ENCODE results near the gene HAPLN1. TPM values are rescaled to one million over a fixed set of nuclear protein-coding genes. Genes with fewer than 3 reads are reported as not detected.

Gene HAPLN1
- total RNA-seq, 2 donors from 2014 or later: 2.0 to 14.1 TPM

- Histone ChIP-seq H3K36me3 (no peaks in the 10 kb centered on the region), H3K27ac (no peak overlapping the region), H3K27me3 (replicated peaks; ENCODE audit: insufficient read depth) (no peaks in the 10 kb centered on the region), H3K4me3 (no peak overlapping the region), H3K9me3 (peaks cover 7% of the 10 kb centered on the region), H3K4me1 (ENCODE audit: control insufficient read depth in 1 of 2, low read depth in 2 of 2) (no peaks in the 10 kb centered on the region)
- TF ChIP-seq CTCF (IDR thresholded peaks at IDR 0.05): no peak
- ATAC-seq (ENCODE audit: insufficient number of reproducible peaks, low FRiP score, low read depth): no peak
- no peak for DNase-seq (ENCODE audit: low spot score)
Observed at GRCh38 chr5:83751201-83751600, 30.5 kb upstream of the HAPLN1 start.

GRCh38 chr5:83750749-83751148 is 30.1 kb upstream of the HAPLN1 start:
- ATAC-seq (ENCODE audit: insufficient number of reproducible peaks, low FRiP score, low read depth): no peak

GRCh38 chr5:83745816-83746215 is 25.2 kb upstream of the HAPLN1 start:
- no peak for TF ChIP-seq CTCF (IDR thresholded peaks at IDR 0.05)
- Histone ChIP-seq H3K27ac (peak overlapping the region in 1 of 2 donors; percentile 52), H3K27me3 (replicated peaks; ENCODE audit: insufficient read depth) (no peaks in the 10 kb centered on the region), H3K36me3 (no peaks in the 10 kb centered on the region), H3K9me3 (peaks cover 7% of the 10 kb centered on the region), H3K4me1 (ENCODE audit: control insufficient read depth in 1 of 2, low read depth in 2 of 2) (peaks cover 3 to 8% of the 10 kb centered on the region in 2 donors), H3K4me3 (no peak overlapping the region)
- no peak for ATAC-seq (ENCODE audit: insufficient number of reproducible peaks, low FRiP score, low read depth)
- DNase-seq (ENCODE audit: low spot score): no peak

More at GRCh38 chr5:83750749-83751148, 30.1 kb upstream of the HAPLN1 start:
- no peak overlapping the region for H3K27ac ChIP-seq
- H3K4me1 ChIP-seq (ENCODE audit: control insufficient read depth in 1 of 2, low read depth in 2 of 2): no peaks in the 10 kb centered on the region
- no peak overlapping the region for H3K4me3 ChIP-seq
- no peak for DNase-seq (ENCODE audit: low spot score)
- peaks cover 7% of the 10 kb centered on the region for H3K9me3 ChIP-seq
- H3K36me3 ChIP-seq: no peaks in the 10 kb centered on the region
- no peaks in the 10 kb centered on the region for H3K27me3 ChIP-seq (replicated peaks; ENCODE audit: insufficient read depth)
- TF ChIP-seq CTCF (IDR thresholded peaks at IDR 0.05): no peak

GRCh38 chr5:83744821-83745220 is 24.2 kb upstream of the HAPLN1 start:
- no peak for ATAC-seq (ENCODE audit: insufficient number of reproducible peaks, low FRiP score, low read depth)
- Histone ChIP-seq H3K4me3 (no peak overlapping the region), H3K36me3 (no peaks in the 10 kb centered on the region), H3K27me3 (replicated peaks; ENCODE audit: insufficient read depth) (no peaks in the 10 kb centered on the region), H3K4me1 (ENCODE audit: control insufficient read depth in 1 of 2, low read depth in 2 of 2) (peaks cover 3 to 8% of the 10 kb centered on the region in 2 donors), H3K9me3 (peaks cover 3% of the 10 kb centered on the region), H3K27ac (peak overlapping the region in 1 of 2 donors; percentile 52)
- no peak for TF ChIP-seq CTCF (IDR thresholded peaks at IDR 0.05)
- no peak for DNase-seq (ENCODE audit: low spot score)

- TF ChIP-seq CTCF (IDR thresholded peaks at IDR 0.05): no peak
- no peak overlapping the region for H3K27ac ChIP-seq
- no peak overlapping the region for H3K4me3 ChIP-seq
- no peaks in the 10 kb centered on the region for H3K9me3 ChIP-seq
- no peak for ATAC-seq (ENCODE audit: insufficient number of reproducible peaks, low FRiP score, low read depth)
- H3K27me3 ChIP-seq (replicated peaks; ENCODE audit: insufficient read depth): no peaks in the 10 kb centered on the region
- peaks cover 3 to 8% of the 10 kb centered on the region in 2 donors for H3K4me1 ChIP-seq (ENCODE audit: control insufficient read depth in 1 of 2, low read depth in 2 of 2)
- DNase-seq (ENCODE audit: low spot score): no peak
- no peaks in the 10 kb centered on the region for H3K36me3 ChIP-seq
Observed at GRCh38 chr5:83742089-83742488, 21.4 kb upstream of the HAPLN1 start.
